Osteoblast (primary cell): ENCODE results near the gene ASTN2. TPM values are rescaled to one million over a fixed set of nuclear protein-coding genes. Genes with fewer than 3 reads are reported as not detected.

ENCODE experiments used
- DNase-seq: peaks from one replicate; pipeline ENCODE4 v3.0.0; 2011; ENCODE audit warnings: low spot score, mixed read lengths; ENCODE audit not compliant: insufficient read length; ENCODE audit errors: missing footprints
- H2AFZ ChIP-seq: 2 replicates; pipeline ENCODE4 v1.6.0; 2011; ENCODE audit warnings: mild to moderate bottlenecking, low read length
- H3K27ac ChIP-seq: 2 replicates; pipeline ENCODE4 v1.5.1; 2011; ENCODE audit warnings: mild to moderate bottlenecking, low read depth, low read length, moderate library complexity
- H3K27me3 ChIP-seq: 2 replicates; pipeline ENCODE4 v1.6.0; 2012; ENCODE audit warnings: mild to moderate bottlenecking, control low read depth, inconsistent platforms, low read length, moderate library complexity; ENCODE audit not compliant: insufficient read depth
- H3K36me3 ChIP-seq: 2 replicates; pipeline ENCODE4 v1.5.1; 2011; ENCODE audit warnings: mild to moderate bottlenecking, low read length, control low read depth, moderate library complexity; ENCODE audit not compliant: insufficient read depth
- H3K4me1 ChIP-seq: 2 replicates; pipeline ENCODE4 v1.5.1; 2011; ENCODE audit warnings: mild to moderate bottlenecking, low read length, control low read depth, moderate library complexity; ENCODE audit not compliant: insufficient read depth
- H3K4me2 ChIP-seq: 2 replicates; pipeline ENCODE4 v1.6.0; 2011; ENCODE audit warnings: mild to moderate bottlenecking, low read length; ENCODE audit not compliant: insufficient read depth
- H3K4me3 ChIP-seq: fragments of 200-600 bp; sonication (generic); 3 replicates; pipeline ENCODE4 v1.5.1; 2012; ENCODE audit warnings: mild to moderate bottlenecking, low read length, inconsistent platforms; ENCODE audit not compliant: insufficient read depth
- H3K79me2 ChIP-seq: 2 replicates; pipeline ENCODE4 v1.6.0; 2012; ENCODE audit warnings: mild to moderate bottlenecking, low read length, control low read depth, inconsistent platforms; ENCODE audit not compliant: insufficient read depth
- H3K9me3 ChIP-seq: 2 replicates; pipeline ENCODE4 v1.5.1; 2011; ENCODE audit warnings: low read depth, low read length, control low read depth
- H4K20me1 ChIP-seq: 2 replicates; pipeline ENCODE4 v1.6.0; 2012; ENCODE audit warnings: mild to moderate bottlenecking, low read length, control low read depth; ENCODE audit not compliant: insufficient read depth
- total RNA-seq: library from RNA; depleted of rRNA; stranded (reverse); fragments of >200 nt; gene quantifications from 2 replicates; pipeline ENCODE4 v1.2.3, GENCODE V29; 2012
- TF ChIP-seq, protein P1 (sequence below): IDR thresholded peaks from 2 replicates; pipeline ENCODE4 v1.5.1; 2011; ENCODE audit warnings: mild to moderate bottlenecking, low read depth, low read length, moderate library complexity; ENCODE audit errors: extremely low read depth

The ASTN2 gene
- total RNA-seq, 1 donor, result 4.7 TPM

DNA sequence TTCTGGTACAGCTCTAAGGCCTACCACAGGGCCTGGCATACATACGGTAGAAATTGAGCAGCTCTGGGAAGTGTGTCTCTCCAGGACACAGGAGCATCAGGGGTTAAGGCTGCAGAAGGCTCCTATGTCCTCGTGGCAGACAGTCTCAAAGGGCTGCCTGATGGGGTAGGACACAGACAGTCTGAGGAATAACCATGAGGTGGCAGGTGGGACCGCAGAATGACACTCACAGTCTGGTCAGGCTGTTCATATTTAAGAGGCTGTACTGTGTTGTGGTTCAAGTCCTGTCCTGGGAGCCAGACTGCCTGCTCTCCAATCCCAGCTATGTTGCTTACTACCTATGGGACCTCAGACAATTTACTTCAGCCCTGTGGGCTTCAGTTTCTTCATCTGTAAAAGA, 510.7 kb downstream of the ASTN2 start:
- Histone ChIP-seq H3K4me3 (no peak overlapping the region), H3K79me2 (no peaks in the 10 kb centered on the region), H3K27ac (no peak overlapping the region), H3K36me3 (no peaks in the 10 kb centered on the region), H4K20me1 (no peaks in the 10 kb centered on the region), H3K9me3 (no peaks in the 10 kb centered on the region), H2AFZ (no peak overlapping the region), H3K4me1 (no peaks in the 10 kb centered on the region), H3K27me3 (no peaks in the 10 kb centered on the region), H3K4me2 (no peak overlapping the region)
- TF ChIP-seq, protein P1, sequence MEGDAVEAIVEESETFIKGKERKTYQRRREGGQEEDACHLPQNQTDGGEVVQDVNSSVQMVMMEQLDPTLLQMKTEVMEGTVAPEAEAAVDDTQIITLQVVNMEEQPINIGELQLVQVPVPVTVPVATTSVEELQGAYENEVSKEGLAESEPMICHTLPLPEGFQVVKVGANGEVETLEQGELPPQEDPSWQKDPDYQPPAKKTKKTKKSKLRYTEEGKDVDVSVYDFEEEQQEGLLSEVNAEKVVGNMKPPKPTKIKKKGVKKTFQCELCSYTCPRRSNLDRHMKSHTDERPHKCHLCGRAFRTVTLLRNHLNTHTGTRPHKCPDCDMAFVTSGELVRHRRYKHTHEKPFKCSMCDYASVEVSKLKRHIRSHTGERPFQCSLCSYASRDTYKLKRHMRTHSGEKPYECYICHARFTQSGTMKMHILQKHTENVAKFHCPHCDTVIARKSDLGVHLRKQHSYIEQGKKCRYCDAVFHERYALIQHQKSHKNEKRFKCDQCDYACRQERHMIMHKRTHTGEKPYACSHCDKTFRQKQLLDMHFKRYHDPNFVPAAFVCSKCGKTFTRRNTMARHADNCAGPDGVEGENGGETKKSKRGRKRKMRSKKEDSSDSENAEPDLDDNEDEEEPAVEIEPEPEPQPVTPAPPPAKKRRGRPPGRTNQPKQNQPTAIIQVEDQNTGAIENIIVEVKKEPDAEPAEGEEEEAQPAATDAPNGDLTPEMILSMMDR, result no peak
- no peak for DNase-seq

DNA sequence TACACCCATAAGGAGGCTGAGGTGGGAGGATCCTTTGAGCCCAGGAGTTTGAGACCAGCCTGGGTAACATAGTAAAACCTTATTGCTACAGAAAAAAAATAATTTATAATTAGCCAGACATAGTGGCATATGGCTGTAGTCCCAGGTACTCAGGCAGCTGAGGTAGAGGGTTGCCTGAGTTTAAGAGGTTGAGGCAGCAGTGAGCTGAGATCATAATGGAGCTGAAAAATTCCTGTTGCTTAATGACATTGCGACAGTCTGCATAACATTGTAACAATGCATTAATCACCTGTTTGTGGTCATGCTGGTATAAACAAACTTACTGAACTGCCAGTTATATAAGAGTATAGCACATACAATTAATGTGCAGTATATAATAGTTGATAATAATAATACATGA, 513.6 kb downstream of the ASTN2 start:
- Histone ChIP-seq H3K9me3 (no peaks in the 10 kb centered on the region), H3K4me1 (no peaks in the 10 kb centered on the region), H2AFZ (no peak overlapping the region), H3K4me3 (no peak overlapping the region), H3K79me2 (no peaks in the 10 kb centered on the region), H3K36me3 (no peaks in the 10 kb centered on the region), H3K4me2 (no peak overlapping the region), H4K20me1 (no peaks in the 10 kb centered on the region), H3K27ac (no peak overlapping the region), H3K27me3 (no peaks in the 10 kb centered on the region)
- TF ChIP-seq, protein P1, result no peak
- no peak for DNase-seq

DNA sequence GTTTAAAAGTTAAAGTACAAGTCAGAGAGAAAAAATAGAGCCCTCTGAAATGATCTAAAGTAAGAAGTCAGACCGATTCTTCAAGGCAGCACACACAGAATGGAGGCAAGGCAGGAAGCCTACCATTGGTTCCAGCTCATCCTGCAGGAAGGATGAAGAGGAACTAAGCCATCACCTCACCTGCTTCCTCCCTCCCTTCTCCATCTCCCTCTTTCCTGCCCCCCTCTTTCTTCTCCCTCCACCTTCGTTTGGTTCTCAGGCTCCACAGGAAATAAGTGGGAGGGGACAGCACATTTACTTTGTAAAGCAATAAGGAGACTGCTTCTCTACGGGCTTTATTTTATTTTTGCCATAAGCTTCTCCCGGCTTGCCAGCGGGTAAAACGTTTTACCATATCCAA, 514.3 kb downstream of the ASTN2 start:
- no peak overlapping the region for H3K27ac ChIP-seq
- no peak overlapping the region for H2AFZ ChIP-seq
- no peaks in the 10 kb centered on the region for H3K9me3 ChIP-seq
- no peaks in the 10 kb centered on the region for H4K20me1 ChIP-seq
- no peaks in the 10 kb centered on the region for H3K27me3 ChIP-seq
- TF ChIP-seq, protein P1, result no peak
- H3K4me3 ChIP-seq, result no peak overlapping the region
- no peaks in the 10 kb centered on the region for H3K36me3 ChIP-seq
- H3K4me2 ChIP-seq, result no peak overlapping the region
- DNase-seq, result no peak
- no peaks in the 10 kb centered on the region for H3K79me2 ChIP-seq
- no peaks in the 10 kb centered on the region for H3K4me1 ChIP-seq

DNA sequence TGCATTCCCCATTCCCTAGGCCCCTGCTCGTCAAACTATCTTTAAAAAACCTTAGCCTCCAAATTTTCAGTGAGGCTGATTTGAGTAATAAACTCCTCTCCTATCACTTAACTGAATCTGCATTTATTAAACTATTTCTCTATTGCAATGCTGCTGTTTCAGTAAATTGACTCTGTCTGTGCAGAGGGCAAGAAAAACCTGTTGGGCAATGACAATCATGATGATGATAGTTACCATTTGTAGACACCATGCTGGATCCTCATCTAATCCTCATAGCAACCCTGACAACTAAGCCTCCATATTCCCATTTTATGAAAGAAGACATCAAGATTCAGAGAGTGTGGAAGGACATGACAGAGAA, 514.9 kb downstream of the ASTN2 start:
- Histone ChIP-seq H3K4me2 (no peak overlapping the region), H3K4me1 (no peaks in the 10 kb centered on the region), H3K79me2 (no peaks in the 10 kb centered on the region), H4K20me1 (no peaks in the 10 kb centered on the region), H3K27ac (no peak overlapping the region), H3K4me3 (no peak overlapping the region), H2AFZ (no peak overlapping the region), H3K9me3 (no peaks in the 10 kb centered on the region), H3K27me3 (no peaks in the 10 kb centered on the region), H3K36me3 (no peaks in the 10 kb centered on the region)
- DNase-seq, result no peak
- TF ChIP-seq, protein P1, result no peak
